LNCaP clone FGC (cell line): Measurements from ENCODE around the gene UROD.
"Not testable (repeated sequence)": the region's sequence is repeated elsewhere in the genome, so short reads cannot be mapped to it uniquely, and the experiment has no call there.

Experiments used
- DNase-seq: peaks from one replicate; pipeline ENCODE4 v3.0.0-alpha.2; 2011; ENCODE audit warnings: low read depth
- H3K4me3 ChIP-seq: 2 replicates; pipeline ENCODE4 v1.5.1; 2011; ENCODE audit warnings: mild to moderate bottlenecking, low read depth, low read length, control low read depth
- CTCF ChIP-seq: IDR thresholded peaks from 2 replicates; pipeline ENCODE4 v1.5.1; 2012; ENCODE audit warnings: mild to moderate bottlenecking; ENCODE audit not compliant: control insufficient read depth, insufficient read depth; ENCODE audit errors: extremely low read depth

Gene UROD

DNA sequence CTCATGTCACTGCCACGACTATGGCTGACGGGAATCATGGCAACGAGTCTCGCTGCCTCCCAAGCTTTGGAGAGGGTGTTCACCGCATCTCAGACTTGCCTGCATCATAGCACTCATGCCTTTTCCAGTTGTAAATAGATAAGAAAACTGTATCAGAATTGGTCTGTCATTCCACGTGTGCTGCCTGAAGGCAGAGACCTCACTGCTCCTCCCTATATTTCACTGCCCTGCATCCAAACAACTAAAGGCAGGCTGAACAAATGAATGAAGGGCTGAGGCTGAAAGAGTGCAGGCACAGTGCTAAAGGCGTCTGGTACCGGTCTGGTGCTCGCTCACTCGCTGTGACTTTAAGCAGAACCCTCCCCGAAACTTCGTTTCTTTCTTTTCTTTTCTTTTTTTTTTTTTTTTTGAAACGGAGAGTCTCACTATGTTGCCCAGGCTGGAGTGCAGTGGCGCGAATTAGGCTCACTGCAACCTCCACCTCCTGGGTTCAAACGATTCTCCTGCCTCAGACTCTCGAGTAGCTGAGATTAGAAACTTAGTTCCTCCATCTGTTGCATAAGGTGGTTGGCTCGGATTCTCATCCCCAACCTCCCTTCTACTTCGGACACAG, 26.2 kb upstream of the UROD start:
- H3K4me3 ChIP-seq = peak overlapping the region; percentile 83
- no peak for DNase-seq
- TF ChIP-seq CTCF = no peak

DNA sequence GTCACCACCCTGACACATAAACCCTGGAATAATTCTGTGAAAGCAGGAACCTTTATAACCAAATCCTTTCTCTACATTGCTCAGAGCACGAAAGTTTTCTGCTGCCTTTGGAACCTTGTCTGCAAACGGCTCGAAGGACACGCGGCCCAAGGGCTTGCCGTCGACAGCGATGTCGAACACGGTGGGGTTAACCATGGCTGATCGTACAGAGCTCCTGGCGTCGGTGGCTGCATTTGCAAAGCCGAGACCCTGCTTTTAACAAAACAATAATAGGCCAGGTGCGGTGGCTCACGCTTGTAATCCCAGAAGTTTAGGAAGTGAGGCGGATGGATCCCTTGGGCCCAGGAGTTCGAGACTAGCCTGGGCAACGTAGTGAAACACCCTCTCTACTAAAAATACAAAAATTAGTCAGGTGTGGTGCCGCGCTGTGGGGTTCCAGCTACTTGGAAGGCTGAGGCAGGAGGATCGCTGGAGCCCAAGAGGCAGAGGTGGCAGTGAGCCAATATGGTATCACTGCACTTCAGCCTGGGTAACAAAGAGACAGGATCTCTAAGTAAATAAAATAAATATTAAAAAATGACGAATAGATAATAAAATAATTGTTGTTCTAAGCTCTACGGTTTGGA, 23.4 kb upstream of the UROD start:
- DNase-seq = no peak
- no peak overlapping the region for H3K4me3 ChIP-seq
- TF ChIP-seq CTCF = no peak

DNA sequence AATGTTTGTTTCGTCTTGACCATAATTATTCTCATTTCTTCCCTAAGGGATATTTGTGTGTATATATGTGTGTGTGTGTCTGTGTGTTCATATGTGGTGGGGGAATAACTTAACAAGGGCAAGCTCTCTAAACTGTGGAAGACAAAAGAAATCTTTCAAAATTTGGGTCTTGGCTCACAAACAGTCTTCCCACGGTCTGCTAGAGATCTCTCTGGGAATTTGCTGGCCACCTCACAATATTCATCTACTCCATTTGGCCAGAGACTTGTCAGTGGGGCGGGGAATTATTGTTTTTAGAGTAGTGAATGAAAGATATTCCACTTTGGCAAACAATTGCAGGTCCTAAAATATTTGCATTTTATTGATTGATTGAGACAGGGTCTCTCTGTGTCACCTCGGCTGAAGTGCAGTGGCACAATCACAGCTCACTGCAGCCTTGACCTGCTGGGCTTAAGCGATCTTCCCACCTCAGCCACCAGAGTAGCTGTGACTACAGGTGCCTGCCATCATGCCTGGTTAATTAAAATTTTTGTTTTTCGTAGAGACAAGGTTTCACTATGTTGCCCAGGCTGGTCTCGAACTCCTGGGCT, 17.6 kb upstream of the UROD start:
- H3K4me3 ChIP-seq = no peak overlapping the region
- no peak for TF ChIP-seq CTCF
- no peak for DNase-seq

- no peak for DNase-seq
- no peak for TF ChIP-seq CTCF
Observed at GRCh38 chr1:44995467-44996238, 16.4 kb upstream of the UROD start.

GRCh38 chr1:44999232-44999631, 12.8 kb upstream of the UROD start:
- TF ChIP-seq CTCF = no peak
- no peak for DNase-seq
- no peak overlapping the region for H3K4me3 ChIP-seq

More at GRCh38 chr1:44995467-44996238, 16.4 kb upstream of the UROD start:
- no peak overlapping the region for H3K4me3 ChIP-seq

DNA sequence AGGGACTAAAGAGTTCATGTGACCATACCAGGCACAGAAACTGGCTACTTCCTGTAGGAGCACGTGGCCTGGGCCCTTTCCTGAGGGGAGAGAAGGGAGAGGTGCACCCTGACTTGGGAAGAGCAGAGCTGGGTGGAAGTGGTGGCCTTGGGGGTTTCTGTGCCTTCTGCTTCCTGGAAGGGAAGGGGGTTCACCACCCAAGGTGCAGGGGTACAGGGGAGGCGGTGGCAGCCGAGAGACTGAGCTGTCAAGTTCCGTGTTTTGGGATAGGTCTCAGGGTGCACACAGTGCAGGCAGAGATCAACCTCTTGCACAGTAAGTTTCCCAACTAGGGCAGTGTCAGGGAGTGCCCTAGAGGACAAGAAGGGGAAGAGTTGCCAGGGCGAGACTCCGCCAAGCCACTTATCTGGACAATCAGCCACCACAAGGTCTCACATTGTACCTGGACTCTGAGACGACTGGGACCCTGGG, 11.0 kb upstream of the UROD start:
- DNase-seq = no peak
- H3K4me3 ChIP-seq = no peak overlapping the region
- TF ChIP-seq CTCF = no peak

DNA sequence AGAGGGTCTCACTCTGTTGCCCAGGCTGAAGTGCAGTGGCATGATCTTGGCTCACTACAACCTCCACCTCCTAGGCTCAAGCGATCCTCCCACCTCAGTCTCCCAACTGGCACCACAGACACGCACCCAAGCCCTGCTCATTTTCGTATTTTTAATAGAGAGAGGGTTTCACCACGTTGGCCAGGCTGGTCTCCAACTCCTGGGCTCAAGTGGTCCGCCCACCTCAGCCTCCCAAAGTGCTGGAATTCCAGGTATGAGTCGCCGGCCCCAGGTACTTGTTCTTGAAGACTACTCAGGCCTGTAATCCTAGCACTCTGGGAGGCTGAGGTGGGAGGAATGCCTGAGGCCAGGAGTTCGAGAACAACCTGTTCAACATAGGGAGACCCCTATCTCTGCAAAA, 10.5 kb upstream of the UROD start:
- H3K4me3 ChIP-seq, DNase-seq: not testable (repeated sequence)
